ENCODE data around the gene LPCAT3. TPM values are rescaled to one million over a fixed set of nuclear protein-coding genes. Genes with fewer than 3 reads are reported as not detected.
"Not testable (repeated sequence)": the region's sequence is repeated elsewhere in the genome, so short reads cannot be mapped to it uniquely, and the experiment has no call there.

Gene LPCAT3
- total RNA-seq, 1 experiment from 2014 or later = 45.8 TPM

GRCh38 chr12:7038591-7038990 lies 20.3 kb upstream of the LPCAT3 start:
- no peak overlapping the region for H2AFZ ChIP-seq (ENCODE audit: low read depth, low read length, poor library complexity, severe bottlenecking)
- H3K36me3 ChIP-seq (ENCODE audit: control insufficient read depth in 1 of 2, insufficient read depth in 2 of 2, low read length in 2 of 2) = no peaks in the 10 kb centered on the region
- CTCF ChIA-PET = no interaction called here
- DNase-seq (ENCODE audit: low read depth, low spot score) (no peak), ATAC-seq (no peak)
- POLR2A ChIA-PET = interaction anchor here (1.6 kb wide), 1 partner anchor 95 kb away, joined by 4 read pairs; the partner anchor contains the start of genes C12orf57 and RNU7-1
- H3K9me2 ChIP-seq (ENCODE audit: insufficient read depth) = no peaks in the 10 kb centered on the region
- H3K9me3 ChIP-seq (ENCODE audit: control insufficient read depth in 1 of 2, insufficient read depth in 1 of 2, low read depth in 1 of 2, low read length in 2 of 2) = no peaks in the 10 kb centered on the region
- no peaks in the 10 kb centered on the region for H3K79me2 ChIP-seq (ENCODE audit: insufficient read depth, low read length)
- H3K27me3 ChIP-seq (ENCODE audit: insufficient read depth, low read length) = no peaks in the 10 kb centered on the region
- no peak overlapping the region for H3K27ac ChIP-seq (ENCODE audit: low read depth, low read length)
- no peaks in the 10 kb centered on the region for H4K20me1 ChIP-seq (ENCODE audit: insufficient read depth)
- peaks cover 0 to 9% of the 10 kb centered on the region in 2 experiments; a peak in 1 of 4 replicates for H3K4me1 ChIP-seq (ENCODE audit: control insufficient read depth in 1 of 2, insufficient read depth in 2 of 2, low read length in 2 of 2)
- H3K9ac ChIP-seq (ENCODE audit: low read length) = no peak overlapping the region
- intact Hi-C loops (cut with micrococcal nuclease) = no loop called here
- no TSS peak for BruUV-seq (replicated peaks)
- no peak overlapping the region for H3K4me3 ChIP-seq (replicated peaks in 1 of 2; ENCODE audit: low read depth in 1 of 2, low read length in 2 of 2)
- TF ChIP-seq POLR2AphosphoS5 (IDR thresholded peaks at IDR 0.05; ENCODE audit: low read depth, low read length) (no peak), SIN3A (IDR thresholded peaks at IDR 0.05; ENCODE audit: low read depth) (no peak), ELF1 (IDR thresholded peaks at IDR 0.05; ENCODE audit: borderline replicate concordance, low read depth) (no peak), YY1 (IDR thresholded peaks at IDR 0.05; ENCODE audit: extremely low read depth, insufficient replicate concordance, low read depth, low read length) (no peak), EZH2 (IDR thresholded peaks at IDR 0.05) (no peak), REST (IDR thresholded peaks at IDR 0.05; ENCODE audit: low read depth) (no peak), ZFX (IDR thresholded peaks at IDR 0.05) (no peak), EZH2phosphoT487 (IDR thresholded peaks at IDR 0.05; ENCODE audit: borderline replicate concordance) (no peak), SRF (IDR thresholded peaks at IDR 0.05; ENCODE audit: low read depth) (no peak), CEBPB (IDR thresholded peaks at IDR 0.05; ENCODE audit: low read depth) (no peak), JUND (IDR thresholded peaks at IDR 0.05) (no peak), EGR1 (IDR thresholded peaks at IDR 0.05; ENCODE audit: low read depth) (no peak), ZNF274 (IDR thresholded peaks at IDR 0.05; ENCODE audit: low read depth, low read length) (no peak), POLR2A (IDR thresholded peaks at IDR 0.05; ENCODE audit: borderline replicate concordance, extremely low read depth, insufficient read depth, insufficient read length) (no peak)
- no peak overlapping the region for H3K4me2 ChIP-seq (ENCODE audit: low read length)
- RAD21 ChIA-PET (ENCODE audit: low non-redundant PET in 1 of 2, low total read pairs in 2 of 2, uncharacterized antibody in 2 of 2, unreplicated experiment in 2 of 2) = no interaction called here

GRCh38 chr12:7037411-7037810 lies 19.1 kb upstream of the LPCAT3 start:
- DNase-seq (ENCODE audit: low read depth, low spot score); H4K20me1 ChIP-seq (ENCODE audit: insufficient read depth); H3K9ac ChIP-seq (ENCODE audit: low read length); RAD21 ChIA-PET (ENCODE audit: low non-redundant PET in 1 of 2, low total read pairs in 2 of 2, uncharacterized antibody in 2 of 2, unreplicated experiment in 2 of 2); H3K27ac ChIP-seq (ENCODE audit: low read depth, low read length); CTCF ChIA-PET; H3K36me3 ChIP-seq (ENCODE audit: control insufficient read depth in 1 of 2, insufficient read depth in 2 of 2, low read length in 2 of 2); H3K4me3 ChIP-seq (replicated peaks in 1 of 2; ENCODE audit: low read depth in 1 of 2, low read length in 2 of 2); H2AFZ ChIP-seq (ENCODE audit: low read depth, low read length, poor library complexity, severe bottlenecking); H3K79me2 ChIP-seq (ENCODE audit: insufficient read depth, low read length); H3K4me1 ChIP-seq (ENCODE audit: control insufficient read depth in 1 of 2, insufficient read depth in 2 of 2, low read length in 2 of 2); H3K27me3 ChIP-seq (ENCODE audit: insufficient read depth, low read length); H3K4me2 ChIP-seq (ENCODE audit: low read length); intact Hi-C loops (cut with micrococcal nuclease); BruUV-seq (replicated peaks); H3K9me3 ChIP-seq (ENCODE audit: control insufficient read depth in 1 of 2, insufficient read depth in 1 of 2, low read depth in 1 of 2, low read length in 2 of 2); ATAC-seq; H3K9me2 ChIP-seq (ENCODE audit: insufficient read depth): not testable (repeated sequence)
- POLR2A ChIA-PET = interaction anchor here (1.6 kb wide), 1 partner anchor 93 kb away, joined by 4 read pairs; the partner anchor contains the start of genes C12orf57 and RNU7-1

Data from HCT116 (cell line).